ENCODE measurements around the gene PPIF.

Gene PPIF

DNA sequence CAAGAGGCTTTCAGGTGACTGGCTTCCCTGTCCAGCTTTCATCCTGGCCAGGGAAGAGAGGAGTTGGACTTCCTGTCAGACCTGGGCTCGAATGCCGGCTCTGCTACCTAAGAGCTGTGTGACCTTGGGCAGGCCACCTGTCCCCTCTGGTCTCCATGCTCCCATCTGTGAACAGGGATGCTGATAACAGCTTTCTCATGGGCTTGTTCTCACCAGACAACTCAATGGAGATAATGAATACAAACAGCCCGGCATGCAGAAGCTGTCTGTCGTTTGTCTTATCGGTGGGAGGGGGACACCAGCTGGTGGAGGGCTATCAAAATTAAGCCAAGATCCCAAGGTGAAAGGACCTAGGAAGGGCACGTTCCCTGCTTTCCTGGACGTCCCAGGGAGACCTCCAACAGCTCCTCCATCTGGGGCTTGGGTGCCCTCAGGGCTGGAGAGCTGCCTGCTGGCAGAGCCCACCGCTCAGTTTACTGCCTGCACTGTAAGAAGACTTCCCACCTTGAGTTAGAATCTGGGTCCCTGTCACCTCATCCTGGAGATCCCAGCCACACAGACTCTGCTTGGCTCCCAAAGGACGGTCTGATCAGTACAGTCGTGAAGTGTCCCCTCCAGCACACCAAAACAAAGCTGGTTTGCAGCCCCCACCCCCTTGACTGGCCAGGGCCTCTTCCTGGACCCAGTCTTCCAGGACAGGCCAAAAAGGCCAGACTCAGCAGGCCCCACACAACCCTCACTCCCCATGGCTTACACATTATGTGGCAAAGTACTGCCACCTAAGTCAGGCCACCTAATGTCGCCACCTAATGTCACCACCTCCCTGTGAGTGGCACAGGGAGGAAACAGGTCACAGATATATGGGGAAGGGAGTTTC is 40.9 kb downstream of the PPIF start:
- no peak for DNase-seq (ENCODE audit: low spot score)

DNA sequence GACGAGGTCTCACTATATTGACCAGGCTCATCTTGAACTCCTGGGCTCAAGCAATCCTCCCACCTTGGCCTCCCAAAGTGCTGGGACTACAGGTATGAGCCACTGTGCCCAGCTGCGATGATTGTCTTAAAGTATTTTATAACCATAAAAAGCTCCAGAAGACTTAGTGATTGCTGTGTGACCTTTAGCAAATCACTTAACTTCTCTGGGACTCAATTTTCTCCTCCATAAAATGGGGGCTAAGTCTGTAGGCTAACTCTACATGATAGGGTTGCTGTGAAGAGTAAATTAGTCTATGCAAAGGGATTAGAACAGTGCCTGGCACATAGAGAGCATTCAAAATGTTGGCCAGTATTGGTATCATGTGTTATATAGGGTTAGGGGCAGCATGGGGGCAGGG is 42.8 kb downstream of the PPIF start:
- no peak for DNase-seq (ENCODE audit: low spot score)

DNA sequence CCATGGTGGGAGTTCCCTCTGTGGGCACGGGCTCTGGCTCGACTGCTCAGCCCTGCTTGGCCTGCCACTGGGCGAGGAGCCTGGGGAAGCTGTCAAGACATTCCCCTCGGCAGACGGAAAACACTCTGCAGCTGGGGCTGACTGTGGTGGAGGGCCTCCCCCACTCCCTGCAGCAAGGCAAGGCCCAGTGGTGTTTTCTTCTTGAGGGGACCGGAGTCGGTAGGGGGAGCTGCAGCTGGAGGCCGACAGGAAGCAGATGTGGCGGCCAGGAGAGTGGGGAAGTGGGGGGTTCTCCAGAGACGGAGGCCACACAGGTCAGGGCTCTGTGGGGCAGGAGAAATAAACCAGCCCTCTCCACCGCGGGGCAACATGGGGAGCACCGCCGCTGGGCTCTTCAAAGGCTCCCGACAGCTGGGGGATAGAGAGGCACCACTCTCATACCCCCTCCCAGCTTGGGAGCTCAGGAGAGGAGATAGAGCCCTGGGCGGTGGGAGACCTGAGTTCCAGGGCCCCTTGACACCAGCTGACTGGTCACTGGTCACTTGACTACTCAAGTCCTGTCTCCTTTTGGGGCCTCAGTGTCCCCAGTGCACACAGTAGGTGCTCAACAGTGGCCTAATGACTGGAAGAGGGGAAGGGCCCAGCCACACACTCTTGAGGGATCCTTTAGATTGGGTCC is 43.4 kb downstream of the PPIF start:
- no peak for DNase-seq (ENCODE audit: low spot score)

DNA sequence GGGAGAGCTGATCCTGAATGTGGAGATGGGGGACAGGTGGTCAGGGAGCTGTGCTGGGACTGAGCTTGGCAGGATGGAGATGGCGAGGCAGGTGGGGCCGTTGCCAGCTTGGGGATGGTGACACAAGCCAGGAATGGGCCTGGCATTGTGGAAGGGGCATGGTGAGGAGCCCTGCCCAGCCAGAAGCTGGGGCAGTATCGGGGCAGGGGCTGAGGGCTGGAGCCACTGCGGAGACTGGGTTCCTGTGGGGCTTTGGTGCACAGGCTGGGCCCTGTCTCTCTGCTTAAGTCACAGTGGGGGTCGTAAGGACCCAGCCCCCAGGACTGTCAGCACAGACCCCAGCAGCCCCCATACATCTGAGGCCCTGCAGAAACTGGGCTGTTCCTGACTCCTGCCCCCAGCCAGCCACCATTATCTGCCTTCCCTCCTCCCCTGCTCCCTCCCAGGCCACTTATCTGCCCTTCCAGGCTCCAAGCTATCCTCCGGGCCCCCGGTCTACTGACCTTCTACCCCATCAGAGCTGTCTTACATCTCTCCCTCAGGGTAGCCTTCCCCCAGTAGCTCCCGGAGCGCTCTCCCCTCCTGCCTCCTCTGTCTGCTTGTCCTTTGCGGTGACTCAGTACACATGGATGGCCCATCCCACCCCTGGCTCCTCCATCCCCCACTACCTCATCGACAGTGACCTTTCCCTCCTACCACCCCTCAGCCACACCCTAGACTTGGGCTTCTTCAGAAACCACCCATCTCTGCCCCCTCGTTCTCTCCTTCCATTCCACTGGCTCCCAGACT is 44.2 kb downstream of the PPIF start:
- DNase-seq (ENCODE audit: low spot score) = no peak

DNA sequence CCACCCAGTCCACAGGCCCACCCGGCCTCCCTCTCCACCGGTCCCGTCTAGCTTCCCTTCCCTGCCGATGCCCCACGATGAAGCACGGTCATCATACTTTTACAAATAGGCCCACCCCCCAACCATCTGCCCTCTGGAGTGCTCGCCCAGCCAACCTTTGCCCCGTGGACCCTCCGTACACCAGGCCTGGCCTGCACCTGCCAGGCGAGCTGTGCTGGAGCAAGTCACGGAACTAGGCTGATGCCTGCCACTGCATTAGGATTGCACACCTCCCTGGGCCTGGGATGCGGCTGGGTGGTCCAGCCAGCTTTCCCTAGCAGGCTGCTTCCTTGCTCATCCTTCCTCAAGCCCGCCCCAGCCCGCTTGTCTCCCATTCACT is 44.7 kb downstream of the PPIF start:
- DNase-seq (ENCODE audit: low spot score) = no peak

DNA sequence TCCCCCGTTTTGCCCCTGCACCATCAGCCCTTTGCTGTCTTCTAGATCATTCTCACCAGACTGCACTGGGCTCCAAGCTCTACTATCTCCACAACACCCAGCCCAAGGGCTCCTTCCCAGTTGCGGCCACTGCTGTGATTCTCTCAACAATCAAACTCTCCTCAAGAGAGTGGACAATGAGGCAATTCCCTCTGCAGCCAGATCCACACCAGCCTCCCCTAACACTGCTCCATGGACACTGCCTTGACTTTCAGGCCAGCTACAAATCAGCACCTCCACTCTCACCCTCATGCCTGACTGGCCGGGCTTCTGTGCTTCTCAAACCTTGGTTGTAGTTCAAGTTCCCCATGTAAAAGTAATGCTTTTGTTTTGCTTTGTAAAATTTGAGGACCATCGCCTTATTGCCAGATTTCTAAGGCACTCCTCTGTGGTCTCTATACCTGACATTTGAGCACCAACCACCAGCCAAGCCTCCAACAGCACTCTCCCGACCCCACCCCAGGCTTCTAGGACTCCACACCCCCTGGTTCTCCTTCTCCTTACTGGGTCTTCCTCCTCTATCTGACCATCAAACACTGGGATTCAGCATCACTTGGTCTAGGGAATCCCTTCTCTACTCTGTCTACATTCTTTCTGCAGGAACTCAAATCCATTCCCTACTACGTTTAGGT is 45.4 kb downstream of the PPIF start:
- DNase-seq (ENCODE audit: low spot score) = no peak

DNA sequence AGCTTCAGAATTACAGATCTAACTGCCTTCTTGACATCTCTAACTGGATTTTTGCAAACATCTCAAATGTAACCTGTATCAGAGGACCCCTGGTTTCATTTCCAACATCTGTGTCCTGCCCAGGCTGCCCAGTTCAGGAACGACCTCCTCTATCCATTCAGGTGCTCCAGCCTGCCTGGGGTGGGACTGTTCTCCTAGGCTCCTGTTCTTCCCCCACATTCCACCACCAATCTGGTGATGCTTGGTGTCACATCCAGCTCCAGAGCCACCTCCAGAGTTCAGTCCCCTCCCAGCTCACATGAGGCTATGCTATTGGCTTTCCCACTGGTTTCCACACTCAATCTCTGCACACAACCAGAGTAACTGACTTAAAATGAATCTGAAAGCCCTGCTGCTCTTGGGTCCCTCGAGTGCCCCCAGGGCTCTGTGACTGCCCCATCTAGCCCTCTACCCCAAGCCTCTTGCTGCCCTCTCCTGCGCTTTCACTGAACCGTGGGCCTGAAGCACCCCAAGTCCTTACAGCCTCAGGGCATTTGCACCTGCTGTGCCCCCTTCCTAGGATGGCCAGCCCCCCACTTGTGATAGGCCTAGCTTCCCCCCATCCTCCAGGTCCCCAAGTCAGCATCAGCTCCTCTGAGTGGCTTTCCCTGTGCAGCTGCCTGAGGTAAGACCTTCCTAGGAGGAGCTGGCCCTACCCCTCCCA is 46.1 kb downstream of the PPIF start:
- no peak for DNase-seq (ENCODE audit: low spot score)

DNA sequence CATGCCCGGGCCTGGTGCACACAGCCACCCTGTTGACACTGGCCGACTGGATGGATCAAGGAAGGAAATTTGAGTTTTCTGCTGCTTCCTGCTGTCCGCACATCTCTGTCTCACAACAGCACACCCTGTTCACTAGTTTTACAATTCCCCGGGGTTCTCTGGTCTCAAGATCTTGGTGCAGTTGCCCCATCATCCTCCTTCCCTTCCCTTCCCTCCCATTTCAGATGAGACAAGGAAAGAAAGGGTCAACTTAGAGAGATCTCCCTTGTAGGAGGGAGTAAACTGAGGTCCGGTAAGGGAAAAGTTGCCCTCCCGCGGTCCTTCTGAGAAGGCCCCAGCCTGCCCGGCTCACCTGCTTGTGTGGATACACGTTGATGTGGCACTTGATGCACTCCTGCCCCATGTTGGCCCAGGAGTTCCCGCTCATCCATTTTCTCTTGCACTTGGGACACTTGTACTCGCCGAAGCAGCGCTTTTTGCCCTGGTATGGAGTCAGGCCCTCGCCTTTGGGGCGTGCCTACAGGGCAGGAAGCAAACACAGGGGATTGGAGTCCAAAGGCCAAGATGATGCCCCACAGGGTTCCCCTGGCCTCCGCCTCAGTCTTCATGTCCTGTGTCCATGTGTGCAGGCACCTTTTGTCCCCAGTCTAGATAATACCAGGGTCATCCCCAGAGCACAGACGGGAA is 46.8 kb downstream of the PPIF start:
- no peak for DNase-seq (ENCODE audit: low spot score)

DNA sequence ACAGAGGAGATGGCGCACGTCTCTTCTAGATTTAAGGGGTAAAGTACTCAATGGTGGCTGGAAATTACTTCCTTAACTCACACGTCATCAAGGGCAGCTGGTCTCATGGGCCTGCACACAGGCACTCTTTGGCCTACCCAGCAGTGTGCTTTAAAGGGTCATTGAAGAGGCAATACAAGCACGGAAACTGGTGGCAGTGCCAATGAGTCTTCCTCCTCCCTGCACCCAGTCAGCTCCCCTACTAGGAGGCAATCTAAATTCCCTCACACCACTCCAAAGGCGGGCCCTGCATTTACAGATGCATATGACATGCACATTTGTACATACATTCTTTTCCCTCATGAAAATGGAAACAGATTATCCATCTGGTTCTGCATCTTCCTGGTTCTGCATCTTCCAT is 47.4 kb downstream of the PPIF start:
- no peak for DNase-seq (ENCODE audit: low spot score)

DNA sequence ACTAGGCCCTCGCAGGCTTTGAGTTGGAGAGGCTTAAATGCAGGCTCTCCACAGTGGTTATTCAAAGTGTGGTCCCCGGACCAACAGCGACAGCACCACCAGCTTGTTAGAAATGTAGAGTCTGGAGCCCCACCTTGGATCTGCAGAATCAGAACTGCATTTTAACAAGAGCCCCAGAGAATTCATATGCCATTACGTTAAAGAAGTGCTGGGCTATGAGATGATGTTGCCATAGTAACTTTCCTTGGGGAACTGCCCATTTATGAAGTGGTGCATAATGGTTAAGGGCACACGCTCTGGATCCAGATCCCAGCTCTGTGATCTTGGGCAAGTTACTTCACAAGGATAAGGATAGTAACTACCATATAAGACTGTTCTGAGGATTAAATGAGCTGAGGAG is 49.3 kb downstream of the PPIF start:
- DNase-seq (ENCODE audit: low spot score) = no peak

DNA sequence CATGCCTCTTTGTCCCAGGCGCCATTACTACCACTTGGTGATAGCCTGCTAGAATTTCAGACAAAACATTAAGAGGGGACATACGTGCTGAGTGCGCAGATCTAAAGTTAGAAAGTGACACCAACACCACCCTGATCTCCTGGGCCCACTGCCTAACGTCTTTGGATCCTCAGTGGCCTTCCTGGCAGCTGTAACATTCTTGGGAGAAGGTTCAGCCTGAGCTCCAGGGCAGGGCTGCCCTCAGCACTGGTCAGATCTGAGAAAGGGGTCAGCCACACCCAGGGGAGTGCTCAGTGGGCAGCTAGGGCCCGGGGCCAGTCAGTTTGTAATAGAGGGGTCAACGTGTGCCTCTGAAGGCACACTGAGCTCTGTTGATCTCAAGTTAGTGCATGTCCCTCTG is 49.8 kb downstream of the PPIF start:
- DNase-seq (ENCODE audit: low spot score) = no peak

DNA sequence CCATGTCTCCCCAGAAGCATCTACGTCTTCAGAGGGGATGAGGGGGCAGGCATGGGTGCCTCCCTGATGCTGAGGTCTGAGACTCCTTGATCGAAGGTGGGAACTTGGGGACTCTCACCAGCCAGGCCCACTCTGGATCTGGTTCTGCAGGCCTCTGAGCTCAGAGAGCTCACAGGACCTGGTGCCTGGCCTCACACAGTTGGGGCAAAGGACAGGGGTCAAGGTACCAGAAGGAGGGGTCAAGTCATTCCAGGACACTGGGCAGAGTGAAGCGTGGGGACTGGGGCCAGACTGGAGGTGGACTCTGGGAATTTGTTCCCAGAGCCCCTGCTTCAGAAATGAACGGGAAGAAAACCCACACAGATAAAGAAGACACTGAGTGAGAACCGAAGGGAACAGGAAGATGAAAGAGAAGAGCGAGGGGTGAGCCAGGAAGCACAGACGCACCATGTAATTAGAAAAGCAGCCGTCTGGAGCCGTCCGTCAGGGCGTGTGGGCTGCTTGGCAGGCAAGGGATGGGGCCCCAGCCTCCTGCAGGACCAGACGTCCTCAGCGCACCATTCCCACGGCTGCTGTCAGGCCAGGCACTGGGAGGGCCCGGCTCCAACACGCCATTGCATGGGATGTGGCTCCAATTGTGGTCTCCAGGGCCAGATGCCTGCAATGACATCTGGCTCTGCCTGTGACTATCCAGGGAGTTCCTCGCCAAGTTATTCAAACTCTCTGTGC is 50.5 kb downstream of the PPIF start:
- no peak for DNase-seq (ENCODE audit: low spot score)

DNA sequence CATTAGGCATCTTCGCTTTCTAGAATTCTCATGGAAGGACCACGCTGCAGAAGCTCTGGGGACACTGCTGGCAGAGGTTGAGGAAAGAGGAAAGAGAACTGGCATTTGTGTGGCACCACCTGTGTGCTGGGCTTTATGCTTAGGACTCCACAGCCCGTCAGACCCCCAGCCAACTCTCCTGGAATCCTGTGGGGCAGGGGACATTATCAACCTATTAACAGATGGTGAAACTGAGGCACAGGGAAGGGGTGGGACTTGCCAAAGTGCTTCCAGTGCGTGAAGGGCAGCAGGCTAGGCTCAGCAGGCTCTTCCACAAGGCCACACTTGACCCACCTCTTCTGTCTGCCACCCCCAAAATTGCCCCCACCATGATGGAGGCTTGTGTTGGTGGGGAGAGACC is 51.4 kb downstream of the PPIF start:
- no peak for DNase-seq (ENCODE audit: low spot score)

DNA sequence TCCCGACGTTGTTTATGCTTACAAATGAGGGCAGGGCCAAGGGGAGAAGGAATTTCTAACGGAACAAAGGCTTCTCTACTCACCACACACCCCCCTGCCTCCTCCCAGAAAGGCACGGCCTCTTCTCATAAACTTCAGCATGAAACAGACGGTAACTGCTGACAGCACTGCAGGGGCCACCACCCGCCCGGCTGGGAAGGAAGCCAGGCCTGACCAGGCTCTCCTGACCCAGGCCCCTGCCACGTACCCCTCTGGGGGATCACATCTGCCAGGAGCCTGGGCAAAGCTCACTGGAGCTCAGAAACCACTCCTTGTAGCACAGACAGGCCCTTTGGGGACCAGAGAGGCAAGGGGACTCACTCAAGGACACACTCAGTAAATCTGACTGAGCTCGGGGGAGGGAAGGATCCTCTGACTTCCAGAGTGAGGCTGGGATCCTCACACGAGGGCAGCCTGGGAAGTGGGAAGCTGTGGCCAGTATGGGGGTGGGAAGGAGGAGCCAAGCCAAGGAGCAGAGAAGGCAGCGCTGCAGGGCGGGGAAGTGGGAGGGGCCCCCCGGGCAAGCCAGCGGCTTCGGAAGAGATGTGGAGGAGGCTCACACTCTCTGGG is 52.1 kb downstream of the PPIF start:
- peak; percentile 13 for DNase-seq (ENCODE audit: low spot score)

DNA sequence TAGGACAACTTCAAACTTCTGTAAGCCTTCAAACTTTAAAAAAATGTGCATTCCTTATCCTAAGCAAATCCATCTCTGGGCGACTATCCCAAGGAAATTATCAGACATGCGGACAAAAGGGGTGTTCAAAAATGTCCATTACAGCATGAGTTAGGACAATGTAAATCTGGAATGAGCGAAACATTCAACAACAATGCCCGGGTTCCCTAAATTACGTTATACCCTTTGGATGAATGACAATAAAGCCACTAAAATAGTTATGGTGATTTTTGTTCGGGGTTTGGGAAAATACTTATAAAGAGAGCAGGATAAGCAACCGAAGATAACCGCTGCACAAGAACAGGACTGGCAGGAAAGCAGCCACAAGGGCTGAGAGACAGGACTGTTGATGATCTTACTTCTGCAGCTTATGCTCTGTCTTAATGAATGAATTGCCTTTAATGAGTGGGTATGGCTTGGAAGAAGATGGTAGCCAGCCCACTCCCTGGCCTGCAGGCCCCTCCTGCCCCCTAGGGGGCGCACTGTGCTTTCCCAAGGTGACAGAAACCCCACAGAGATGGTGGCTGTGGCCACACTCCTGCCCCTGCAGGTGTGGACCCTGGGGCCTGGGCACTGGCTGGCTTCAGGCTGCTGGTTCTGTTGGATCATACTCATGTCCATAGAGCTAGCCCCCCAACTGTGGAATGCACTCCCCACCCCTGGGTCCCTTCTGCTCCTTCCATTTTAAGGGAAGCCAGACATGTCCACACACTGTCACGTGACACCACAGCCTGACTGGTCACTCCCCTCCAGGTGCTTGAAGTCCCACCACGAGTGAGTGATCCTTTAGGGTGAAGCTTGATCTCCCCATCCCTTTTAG is 53.1 kb downstream of the PPIF start:
- DNase-seq (ENCODE audit: low spot score) = peak; percentile 18

DNA sequence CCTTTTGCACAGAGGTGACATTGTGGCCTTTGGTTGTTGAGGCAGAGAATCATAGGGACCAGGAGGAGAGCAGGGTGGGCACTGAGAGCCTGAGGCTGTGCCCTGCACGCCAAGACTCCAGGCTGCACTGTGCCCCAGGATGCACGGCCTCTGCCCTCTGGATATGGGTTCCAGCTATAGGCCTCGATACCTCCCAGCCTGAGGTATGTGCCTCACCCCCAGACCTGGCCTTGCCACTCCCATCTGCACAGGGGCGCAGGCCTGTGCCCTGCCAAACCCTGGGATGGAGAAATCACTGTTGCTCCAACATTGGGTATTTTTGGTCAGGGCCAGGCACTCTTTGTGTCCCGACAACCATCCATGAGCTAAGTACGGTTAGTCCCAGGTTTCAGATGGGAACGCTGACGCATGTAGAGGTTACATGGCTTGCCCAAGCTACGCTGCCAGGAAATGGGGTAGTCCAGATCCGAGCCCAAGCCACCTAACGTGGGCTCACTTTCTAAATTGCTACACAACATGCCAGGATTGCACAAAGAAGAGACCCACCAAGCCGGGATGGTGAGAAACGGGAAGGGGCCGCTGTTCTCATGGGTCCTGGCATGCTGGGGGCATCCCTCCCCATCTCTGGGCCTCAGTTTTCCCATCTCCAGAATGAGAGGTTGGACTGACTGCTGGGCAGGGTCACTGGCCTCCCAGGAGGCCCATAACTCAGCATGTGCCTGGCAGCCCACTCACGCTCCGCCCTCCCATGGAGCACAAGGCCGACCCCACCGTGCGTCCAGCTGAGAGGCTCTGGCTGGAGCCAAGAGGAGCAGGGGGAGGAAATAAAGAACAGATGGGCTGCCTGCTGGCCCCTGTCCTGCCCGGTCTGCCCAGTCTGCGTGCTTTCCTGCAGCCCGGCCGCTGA is 54.0 kb downstream of the PPIF start:
- DNase-seq (ENCODE audit: low spot score) = peak; percentile 60

DNA sequence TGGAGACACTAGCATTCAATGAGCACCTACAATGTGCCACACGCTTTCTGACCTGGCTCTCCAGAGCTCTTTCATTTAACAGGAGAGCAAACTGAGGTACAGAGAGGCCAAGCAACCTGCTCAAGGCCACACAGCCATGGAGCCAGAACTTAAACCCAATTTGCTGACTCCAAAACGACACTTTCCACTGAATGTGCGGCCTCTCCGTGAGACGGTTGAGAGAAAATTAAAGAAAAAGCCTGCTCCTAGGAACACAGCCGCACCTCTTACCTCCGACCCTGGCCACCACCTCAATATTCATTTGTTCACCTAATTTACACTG is 55.3 kb downstream of the PPIF start:
- DNase-seq (ENCODE audit: low spot score) = no peak

DNA sequence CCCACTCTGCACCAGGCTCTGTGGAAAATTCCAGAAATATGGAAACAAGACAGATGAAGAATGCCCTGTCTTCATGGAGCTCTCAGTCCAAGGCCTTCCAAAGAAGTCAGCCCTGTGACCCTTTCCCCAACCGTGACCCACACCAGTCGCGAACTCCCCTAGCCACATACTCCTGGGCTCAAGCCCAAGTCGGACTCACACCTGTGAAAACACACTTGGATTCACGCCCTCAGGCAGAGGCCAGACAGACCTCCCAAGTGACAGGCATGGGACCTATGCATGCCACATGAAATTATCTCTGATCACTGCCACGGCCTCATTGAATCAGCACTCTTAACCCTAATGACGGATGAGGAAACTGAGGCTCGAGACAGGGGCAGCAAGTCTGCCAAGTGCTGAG is 55.7 kb downstream of the PPIF start:
- DNase-seq (ENCODE audit: low spot score) = no peak
